OCI-LY1 (cell line): ENCODE data around the gene COL18A1.

Source experiments
- CTCF ChIP-seq: fragments of 200-600 bp; sonication (generic), shearing (Covaris generic); IDR thresholded peaks from 2 replicates; pipeline ENCODE4 v1.5.1; 2017; ENCODE audit warnings: mild to moderate bottlenecking, antibody characterized with exemption, low read length, moderate library complexity, mixed read lengths
- EZH2 ChIP-seq: fragments of 200-600 bp; sonication (generic), shearing (Covaris generic); IDR thresholded peaks from 2 replicates; pipeline ENCODE4 v1.8.0; 2017; ENCODE audit warnings: borderline replicate concordance, mixed run types, mild to moderate bottlenecking, antibody characterized with exemption, low read length, moderate library complexity, mixed read lengths

GRCh38 chr21:45463871-45464270, 58.9 kb downstream of the COL18A1 start:
- no peak for TF ChIP-seq CTCF
- TF ChIP-seq EZH2, result no peak
